Glutamatergic neuron (in vitro differentiated cells): Measurements from ENCODE around the gene RARB. TPM values are rescaled to one million over a fixed set of nuclear protein-coding genes. Genes with fewer than 3 reads are reported as not detected.

Source experiments
- DNase-seq: peaks from one replicate; pipeline ENCODE4 v3.0.0; 2022
- H3K27ac Mint-ChIP-seq: one replicate; pipeline ENCODE4 v1.8.0; 2020; ENCODE audit warnings: mild to moderate bottlenecking, mixed read lengths, inconsistent platforms; ENCODE audit not compliant: unreplicated experiment
- H3K27me3 Mint-ChIP-seq: one replicate; pipeline ENCODE4 v1.8.0; 2020; ENCODE audit warnings: mild to moderate bottlenecking, moderate library complexity, mixed read lengths, inconsistent platforms; ENCODE audit not compliant: unreplicated experiment
- H3K36me3 Mint-ChIP-seq: one replicate; pipeline ENCODE4 v1.8.0; 2020; ENCODE audit warnings: mild to moderate bottlenecking, mixed read lengths, inconsistent platforms; ENCODE audit not compliant: unreplicated experiment
- H3K4me1 Mint-ChIP-seq: one replicate; pipeline ENCODE4 v1.8.0; 2020; ENCODE audit warnings: mild to moderate bottlenecking, low read depth, mixed read lengths, inconsistent platforms; ENCODE audit not compliant: unreplicated experiment
- H3K4me3 Mint-ChIP-seq: one replicate; pipeline ENCODE4 v1.8.0; 2020; ENCODE audit warnings: mild to moderate bottlenecking, mixed read lengths, inconsistent platforms; ENCODE audit not compliant: unreplicated experiment
- H3K9me3 Mint-ChIP-seq: one replicate; pipeline ENCODE4 v1.8.0; 2020; ENCODE audit warnings: mild to moderate bottlenecking, moderate library complexity, mixed read lengths, inconsistent platforms; ENCODE audit not compliant: unreplicated experiment
- total RNA-seq: library from RNA; stranded (reverse); fragmentation: NEBNext Ultra II Directional; extraction: Animal tissue kit (Norgen Biotek cat#: 25700); gene quantifications from one replicate; pipeline ENCODE4 v1.2.1, GENCODE V29; 2021; ENCODE audit not compliant: unreplicated experiment
- TF ChIP-seq, protein P1 (sequence below): fragments of 200-600 bp; sonication (generic); IDR thresholded peaks from one replicate; pipeline ENCODE4 v1.5.0; 2021; ENCODE audit not compliant: partially characterized antibody, unreplicated experiment

Gene RARB
- total RNA-seq, 1 donor from 2014 or later = 1.2 TPM

DNA sequence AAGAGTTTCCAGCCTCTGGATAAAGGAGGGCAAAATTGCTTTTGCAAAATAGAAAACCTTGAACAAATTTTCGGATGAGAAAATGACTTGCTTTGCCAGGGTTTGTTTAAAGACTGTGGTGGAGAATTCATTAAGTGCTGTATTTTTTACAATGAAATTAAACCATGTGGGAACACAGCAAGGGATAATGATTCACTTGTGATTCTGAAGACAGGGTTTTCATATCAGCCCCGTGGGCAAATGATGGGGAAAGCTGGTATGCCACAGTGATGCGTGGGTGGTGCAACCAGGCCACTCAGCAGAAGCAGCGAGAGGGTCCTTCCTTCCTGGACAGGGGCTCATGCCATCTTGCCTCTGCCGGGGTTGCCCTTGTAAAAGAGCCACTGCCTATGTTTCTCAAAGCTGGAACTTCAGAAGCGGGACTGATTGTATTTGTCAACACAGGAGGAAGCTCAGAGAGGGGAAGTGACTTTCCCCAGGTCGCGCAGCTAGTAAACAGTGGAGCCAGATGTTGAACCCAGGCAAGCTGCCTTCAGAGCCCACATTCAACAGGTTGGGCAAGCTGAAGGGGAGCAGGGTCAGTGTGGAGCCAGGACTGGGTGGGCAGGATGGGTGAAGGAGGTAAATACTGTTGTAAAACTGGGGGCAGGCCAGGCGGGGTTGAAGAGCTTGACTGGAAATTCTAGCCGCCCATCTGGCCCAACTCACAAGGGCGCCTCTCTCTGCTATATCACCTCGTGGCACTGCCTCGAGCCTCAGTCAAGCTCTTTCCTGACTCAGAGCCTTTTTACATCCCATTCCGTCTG, 157.5 kb downstream of the RARB start:
- no peak for DNase-seq
- no peaks in the 10 kb centered on the region for H3K4me1 Mint-ChIP-seq
- H3K4me3 Mint-ChIP-seq = no peak overlapping the region
- H3K9me3 Mint-ChIP-seq = peaks cover 4% of the 10 kb centered on the region
- peaks cover 2% of the 10 kb centered on the region for H3K27me3 Mint-ChIP-seq
- TF ChIP-seq, protein P1, sequence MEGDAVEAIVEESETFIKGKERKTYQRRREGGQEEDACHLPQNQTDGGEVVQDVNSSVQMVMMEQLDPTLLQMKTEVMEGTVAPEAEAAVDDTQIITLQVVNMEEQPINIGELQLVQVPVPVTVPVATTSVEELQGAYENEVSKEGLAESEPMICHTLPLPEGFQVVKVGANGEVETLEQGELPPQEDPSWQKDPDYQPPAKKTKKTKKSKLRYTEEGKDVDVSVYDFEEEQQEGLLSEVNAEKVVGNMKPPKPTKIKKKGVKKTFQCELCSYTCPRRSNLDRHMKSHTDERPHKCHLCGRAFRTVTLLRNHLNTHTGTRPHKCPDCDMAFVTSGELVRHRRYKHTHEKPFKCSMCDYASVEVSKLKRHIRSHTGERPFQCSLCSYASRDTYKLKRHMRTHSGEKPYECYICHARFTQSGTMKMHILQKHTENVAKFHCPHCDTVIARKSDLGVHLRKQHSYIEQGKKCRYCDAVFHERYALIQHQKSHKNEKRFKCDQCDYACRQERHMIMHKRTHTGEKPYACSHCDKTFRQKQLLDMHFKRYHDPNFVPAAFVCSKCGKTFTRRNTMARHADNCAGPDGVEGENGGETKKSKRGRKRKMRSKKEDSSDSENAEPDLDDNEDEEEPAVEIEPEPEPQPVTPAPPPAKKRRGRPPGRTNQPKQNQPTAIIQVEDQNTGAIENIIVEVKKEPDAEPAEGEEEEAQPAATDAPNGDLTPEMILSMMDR = no peak
- H3K36me3 Mint-ChIP-seq = peaks cover 19% of the 10 kb centered on the region
- H3K27ac Mint-ChIP-seq = no peak overlapping the region

DNA sequence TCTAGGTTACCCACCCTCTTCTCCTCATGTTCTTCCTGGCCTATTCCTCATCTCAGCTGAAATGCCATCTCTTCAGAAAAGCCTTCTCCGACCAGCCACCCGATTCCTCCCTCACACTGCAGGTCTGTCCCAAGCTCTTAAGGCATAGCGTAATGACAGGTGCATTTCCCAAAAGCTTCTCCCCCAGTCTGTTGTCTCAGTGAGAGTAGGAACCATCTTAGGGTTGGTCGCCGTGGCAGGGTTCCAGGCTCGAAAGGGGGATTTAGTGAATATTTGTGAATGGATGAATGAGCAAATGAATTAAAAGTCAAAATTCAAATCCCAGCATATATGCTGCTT, 158.1 kb downstream of the RARB start:
- H3K36me3 Mint-ChIP-seq = peaks cover 19% of the 10 kb centered on the region
- TF ChIP-seq, protein P1 = no peak
- no peak for DNase-seq
- H3K27ac Mint-ChIP-seq = no peak overlapping the region
- H3K4me3 Mint-ChIP-seq = no peak overlapping the region
- peaks cover 4% of the 10 kb centered on the region for H3K9me3 Mint-ChIP-seq
- H3K27me3 Mint-ChIP-seq = peaks cover 2% of the 10 kb centered on the region
- no peaks in the 10 kb centered on the region for H3K4me1 Mint-ChIP-seq

DNA sequence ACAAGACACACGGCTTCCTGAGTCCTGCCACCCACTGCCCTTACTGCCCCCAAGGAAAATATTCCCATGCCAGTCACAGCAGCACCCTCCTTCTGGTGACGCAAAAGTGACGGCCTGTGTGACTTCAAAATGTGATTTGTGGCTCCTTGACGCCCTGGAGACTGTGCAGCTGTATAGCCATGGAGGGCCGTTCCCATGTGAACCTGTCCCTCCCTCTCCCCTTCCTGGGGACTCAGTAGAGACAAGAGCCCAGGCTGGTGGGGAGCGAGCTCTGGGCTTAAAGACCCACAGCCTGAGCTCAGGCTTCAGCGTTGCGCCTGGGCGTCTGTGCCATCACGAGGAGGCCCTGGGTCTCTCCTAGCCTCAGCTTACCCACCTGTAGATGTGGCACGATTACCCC, 158.5 kb downstream of the RARB start:
- H3K4me3 Mint-ChIP-seq = no peak overlapping the region
- peaks cover 19% of the 10 kb centered on the region for H3K36me3 Mint-ChIP-seq
- peaks cover 4% of the 10 kb centered on the region for H3K9me3 Mint-ChIP-seq
- TF ChIP-seq, protein P1 = no peak
- H3K27ac Mint-ChIP-seq = no peak overlapping the region
- no peak for DNase-seq
- no peaks in the 10 kb centered on the region for H3K4me1 Mint-ChIP-seq
- peaks cover 2% of the 10 kb centered on the region for H3K27me3 Mint-ChIP-seq

DNA sequence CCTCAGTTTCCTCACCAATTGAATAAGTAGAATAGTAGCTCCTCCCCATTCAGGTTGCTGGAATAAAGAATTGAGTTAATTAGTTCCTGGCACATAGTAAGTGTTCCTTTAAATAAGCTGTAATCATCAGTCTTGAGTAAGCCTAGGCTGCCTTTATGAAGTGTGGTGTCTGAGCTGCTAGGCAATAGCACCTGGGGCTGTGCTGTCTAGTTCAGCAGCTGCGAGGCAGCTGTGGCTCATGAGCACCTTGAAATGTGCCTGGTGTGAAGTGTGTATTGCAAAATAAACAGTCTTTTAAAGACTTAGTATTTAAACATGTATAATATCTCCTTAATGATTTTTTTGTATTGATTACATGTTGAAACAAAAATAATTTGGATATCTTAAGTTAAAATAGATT, 159.0 kb downstream of the RARB start:
- Mint-ChIP-seq H3K4me3 (no peak overlapping the region), H3K27me3 (no peaks in the 10 kb centered on the region), H3K9me3 (peaks cover 3% of the 10 kb centered on the region), H3K4me1 (no peaks in the 10 kb centered on the region), H3K27ac (no peak overlapping the region), H3K36me3 (peaks cover 14% of the 10 kb centered on the region)
- no peak for DNase-seq
- TF ChIP-seq, protein P1 = no peak

DNA sequence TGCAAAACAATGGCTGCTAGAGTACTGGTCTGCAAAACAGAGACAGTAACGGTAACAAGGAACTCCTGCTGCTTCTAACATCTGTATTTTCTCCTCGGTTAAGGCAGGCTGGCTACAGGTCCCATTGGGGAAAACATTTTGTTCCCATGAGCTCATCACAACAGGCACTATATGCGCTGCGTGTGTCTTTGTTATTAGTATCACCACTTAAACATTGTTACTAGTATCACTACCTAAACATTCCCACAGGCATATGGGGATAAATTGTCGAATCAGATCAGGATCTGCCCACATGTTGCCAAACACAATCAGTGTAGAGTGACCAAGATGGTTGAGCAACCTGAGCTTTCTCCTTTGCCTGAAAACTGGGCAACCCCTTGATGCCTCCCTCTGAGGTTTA, 159.5 kb downstream of the RARB start:
- no peak for DNase-seq
- TF ChIP-seq, protein P1 = no peak
- H3K9me3 Mint-ChIP-seq = peaks cover 3% of the 10 kb centered on the region
- no peak overlapping the region for H3K4me3 Mint-ChIP-seq
- peaks cover 9% of the 10 kb centered on the region for H3K36me3 Mint-ChIP-seq
- H3K27ac Mint-ChIP-seq = no peak overlapping the region
- H3K4me1 Mint-ChIP-seq = no peaks in the 10 kb centered on the region
- no peaks in the 10 kb centered on the region for H3K27me3 Mint-ChIP-seq
